ENCODE data around the gene ZC4H2. TPM values are rescaled to one million over a fixed set of nuclear protein-coding genes. Genes with fewer than 3 reads are reported as not detected.
A peak's percentile ranks its signal among the peaks of the same experiment; 100 is the strongest.

The ZC4H2 gene, protein sequence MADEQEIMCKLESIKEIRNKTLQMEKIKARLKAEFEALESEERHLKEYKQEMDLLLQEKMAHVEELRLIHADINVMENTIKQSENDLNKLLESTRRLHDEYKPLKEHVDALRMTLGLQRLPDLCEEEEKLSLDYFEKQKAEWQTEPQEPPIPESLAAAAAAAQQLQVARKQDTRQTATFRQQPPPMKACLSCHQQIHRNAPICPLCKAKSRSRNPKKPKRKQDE
- 6.1 and 9.3 TPM in 2 replicates for total RNA-seq (2016; rRNA removed; fragmentation: Illumina TruSeq; extraction: Trizol)
- total RNA-seq (2016; cell fraction: cytosol; rRNA removed; fragmentation: Illumina TruSeq; extraction: Trizol; ENCODE audit: low read depth) = 1.6 and 2.5 TPM in 2 replicates
- total RNA-seq (2016; cell fraction: insoluble cytoplasmic fraction; rRNA removed; fragmentation: Illumina TruSeq; extraction: Trizol) = 6.7 and 8.5 TPM in 2 replicates
- 3.9 and 4.1 TPM in 2 replicates for total RNA-seq (2016; cell fraction: membrane; rRNA removed; fragmentation: Illumina TruSeq; extraction: Trizol)
- 5.3 and 6.1 TPM in 2 replicates for total RNA-seq (2016; cell fraction: nucleus; rRNA removed; fragmentation: Illumina TruSeq; extraction: Trizol)
- polyA plus RNA-seq (2011; rRNA removed) = 10.8 and 12.8 TPM in 2 replicates
- 11.4 and 13.8 TPM in 2 replicates for polyA plus RNA-seq (2011; cell fraction: cytosol; rRNA removed)
- polyA plus RNA-seq (2011; cell fraction: nucleus; rRNA removed) = 8.6 and 9.3 TPM in 2 replicates
- 5.8 and 9.7 TPM in 2 replicates for polyA plus RNA-seq (2012)
- 2.4 and 2.7 TPM in 2 replicates for polyA plus RNA-seq (2016; cell fraction: cytosol; fragmentation: Illumina TruSeq; extraction: Trizol; ENCODE audit: low read depth)
- polyA plus RNA-seq (2016; cell fraction: insoluble cytoplasmic fraction; fragmentation: Illumina TruSeq; extraction: Trizol; ENCODE audit: low read depth) = 10.7 and 10.8 TPM in 2 replicates
- 4.4 and 4.9 TPM in 2 replicates for polyA plus RNA-seq (2016; cell fraction: membrane; fragmentation: Illumina TruSeq; extraction: Trizol; ENCODE audit: low read depth)
- polyA plus RNA-seq (2016; cell fraction: nucleus; fragmentation: Illumina TruSeq; extraction: Trizol; ENCODE audit: insufficient read depth, low read depth) = 12.2 and 12.6 TPM in 2 replicates
- polyA minus RNA-seq (2011; rRNA and poly(A)+ RNA removed; ENCODE audit: low replicate concordance) = 6.6 TPM in 1 of 2 replicates, not detected in the other
- 4.6 and 8.4 TPM in 2 replicates for polyA minus RNA-seq (2011; cell fraction: cytosol; rRNA and poly(A)+ RNA removed)
- 10.6 and 12.2 TPM in 2 replicates for polyA minus RNA-seq (2011; cell fraction: nucleus; rRNA and poly(A)+ RNA removed)
- Bru-seq, nascent RNA = percentile 48 among the genes with signal in this experiment
- percentile 48 among the genes with signal in this experiment for BruChase-seq, experiment 1, labeled RNA remaining after a 6-hour chase
- percentile 56 among the genes with signal in this experiment for BruChase-seq, experiment 2, labeled RNA remaining after a 2-hour chase
- long read RNA-seq, experiment 1, transcript ZC4H2-202 (5 exons, 2,184 nt) = major isoform, 10 of 19 reads
- long read RNA-seq, experiment 1, transcript ZC4H2-207 (5 exons, 606 nt) = minor isoform, 8 of 19 reads
- long read RNA-seq, experiment 1, partial matches to known transcripts = 1 of 19 reads
- long read RNA-seq, experiment 1, other reads (novel, unspliced or antisense) = 0 of 19 reads
- long read RNA-seq, experiment 2, transcript ZC4H2-202 (5 exons, 2,184 nt) = major isoform, 6 of 12 reads
- long read RNA-seq, experiment 2, partial matches to known transcripts = 0 of 12 reads
- long read RNA-seq, experiment 2, other reads (novel, unspliced or antisense) = 5 of 12 reads

GRCh38 chrX:64975989-64976672 lies at the start of gene ZC4H2:
Gene ZC4H2 (minus strand): TSS chrX:64976450. CDS start chrX:64976377, 73 bp downstream.
- peak within 1 kb of the TSS; percentile 52 for H3K9ac ChIP-seq (ENCODE audit: insufficient read depth, low read depth, low read length)
- no peaks in the 10 kb centered on the region for H3K79me2 ChIP-seq (ENCODE audit: insufficient read depth, low read length)
- CTCF ChIA-PET (ENCODE audit: low intra/inter-chr PET ratio, low total read pairs) = no interaction called here
- ATAC-seq (peak; percentile 100), DNase-seq (ENCODE audit: low spot score) (peak; percentile 73), FAIRE-seq (peak; percentile 76)
- no peaks in the 10 kb centered on the region for H4K20me1 ChIP-seq (ENCODE audit: insufficient read depth, low read length)
- POLR2A ChIA-PET = interaction anchor here (1.6 kb wide), 1 partner anchor 10 kb away, joined by 3 read pairs; no protein-coding TSS in a partner anchor
- H3K4me2 ChIP-seq (ENCODE audit: low read depth, low read length) = peak within 1 kb of the TSS; percentile 69
- H3K9me3 ChIP-seq (ENCODE audit: low read length) = no peaks in the 10 kb centered on the region
- H3K36me3 ChIP-seq (replicated peaks in 1 of 2; ENCODE audit: control insufficient read depth in 1 of 2, insufficient read depth in 2 of 2, low read length in 2 of 2) = no peaks in the 10 kb centered on the region
- H3K4me1 ChIP-seq (ENCODE audit: insufficient read depth, low read length) = peaks cover 11% of the 10 kb centered on the region
- peak within 1 kb of the TSS; percentile 86 for H2AFZ ChIP-seq (ENCODE audit: low read length)
- TSS peak; percentile 69 for BruUV-seq (replicated peaks)
- 0% methylated on average over 9 of the region's 17 CpGs for WGBS (ENCODE audit: low lambda C conversion rate)
- H3K27me3 ChIP-seq (ENCODE audit: control insufficient read depth in 1 of 2, insufficient read depth in 2 of 2, low read length in 2 of 2) = no peaks in the 10 kb centered on the region
- intact Hi-C loops (cut with micrococcal nuclease; ENCODE audit: unreplicated experiment) (loop anchor here (1.0 kb wide), 1 partner anchor 68 kb away; no protein-coding TSS in a partner anchor), in situ Hi-C loops (cut with HindIII; ENCODE audit: extremely low pct_ligation_motif_present, low pct_unique_long_range_greater_than_20kb) (no loop called here)
- peak within 1 kb of the TSS; percentile 38 for H3K27ac ChIP-seq (ENCODE audit: extremely low read length, insufficient read depth, low read length)
- H3K4me3 ChIP-seq (replicated peaks in 1 of 3; ENCODE audit: insufficient read depth in 1 of 3, low read depth in 2 of 3, low read length in 3 of 3) = peak within 1 kb of the TSS; percentile 54 to 80 (median 78)
- TF ChIP-seq NR2C2 (CRISPR knock-in tag; IDR thresholded peaks at IDR 0.05; ENCODE audit: borderline replicate concordance) = peak; percentile 47; the same call in 1 of the 2 replicates
- TF ChIP-seq SUZ12 (IDR thresholded peaks at IDR 0.05; ENCODE audit: low read depth, low read length) = peak; percentile 55
- TF ChIP-seq GABPA (IDR thresholded peaks at IDR 0.05; ENCODE audit: low read depth, low read length) = 0 out of 2 replicates have a peak, but pooled peaks have one; percentile 20
- TF ChIP-seq GABPA (CRISPR knock-in tag; IDR thresholded peaks at IDR 0.05; ENCODE audit: low read depth) = peak; percentile 72
- TF ChIP-seq GABPB1 (CRISPR knock-in tag; IDR thresholded peaks at IDR 0.05) = peak; percentile 77
- 0 out of 2 replicates have a peak, but pooled peaks have one; percentile 9 for TF ChIP-seq KMT2B (CRISPR knock-in tag; IDR thresholded peaks at IDR 0.05)
- TF ChIP-seq SOX13 (IDR thresholded peaks at IDR 0.05) = no peak
- TF ChIP-seq SOX13 (CRISPR knock-in tag; conservative IDR thresholded peaks at IDR 0.05 in 1 of 2, IDR thresholded peaks at IDR 0.05 in 1 of 2) = peak in 1 of 2 experiments; percentile 26; a peak in 1 of 4 replicates
- no peak for TF ChIP-seq ZNF720 (CRISPR knock-in tag; IDR thresholded peaks at IDR 0.05)
- TF ChIP-seq SIX4 (CRISPR knock-in tag; IDR thresholded peaks at IDR 0.05) = no peak
- TF ChIP-seq NBN (conservative IDR thresholded peaks at IDR 0.05) = no peak
- no peak for TF ChIP-seq ARID2 (CRISPR knock-in tag; IDR thresholded peaks at IDR 0.05; ENCODE audit: borderline replicate concordance)
- TF ChIP-seq PPARG (CRISPR knock-in tag; conservative IDR thresholded peaks at IDR 0.05) = 0 out of 2 replicates have a peak, but pooled peaks have one; percentile 23
- TF ChIP-seq GFI1 (CRISPR knock-in tag; IDR thresholded peaks at IDR 0.05; ENCODE audit: borderline replicate concordance) = no peak
- no peak for TF ChIP-seq ZBTB26 (CRISPR knock-in tag; IDR thresholded peaks at IDR 0.05; ENCODE audit: borderline replicate concordance)
- no peak for TF ChIP-seq ZNF468 (CRISPR knock-in tag; IDR thresholded peaks at IDR 0.05)
